Common myeloid progenitor, CD34-positive (primary cell): Measurements from ENCODE around the gene TRIM45.

Source experiments
- CTCF ChIA-PET: fragments of 350-600 bp; sonication (Branson Sonifier 250); formaldehyde crosslinking; loops from one replicate; lab custom pipeline; 2021; ENCODE audit warnings: antibody characterized with exemption; lab: Charles Lee
- POLR2A ChIA-PET: fragments of 350-600 bp; sonication (Branson Sonifier 250); formaldehyde crosslinking; loops from one replicate; lab custom pipeline; 2021; ENCODE audit warnings: antibody characterized with exemption; lab: Charles Lee
- DNase-seq, 3 donors: peaks; one replicate each; pipeline versions ENCODE4 v3.0.0 to v3.0.0-alpha.2; 2013
- H3K27ac ChIP-seq, 2 experiments: 1 replicate in 1 of 2; 2 replicates in 1 of 2; pipeline ENCODE4 v1.7.0; 2013; ENCODE audit warnings: inconsistent platforms in 2 of 2, low read length in 2 of 2, mild to moderate bottlenecking in 2 of 2, low read depth in 1 of 2, moderate library complexity in 1 of 2; ENCODE audit not compliant: severe bottlenecking in 2 of 2, insufficient read depth in 1 of 2, poor library complexity in 1 of 2
- H3K27me3 ChIP-seq, 5 experiments: replicated peaks in 2 of 5; 1 replicate in 3 of 5; 2 replicates in 2 of 5; pipeline versions ENCODE4 v1.6.1 to v1.7.0; 2013; ENCODE audit warnings: low read length in 4 of 5, mild to moderate bottlenecking in 2 of 5, moderate library complexity in 2 of 5, inconsistent platforms in 1 of 5; ENCODE audit not compliant: insufficient read depth in 5 of 5, control insufficient read depth in 4 of 5
- H3K36me3 ChIP-seq, 4 experiments: 1 replicate in 2 of 4; 2 replicates in 2 of 4; pipeline versions ENCODE4 v1.6.1 to v1.7.0; 2013; ENCODE audit warnings: low read length in 3 of 4, control low read depth in 1 of 4, mild to moderate bottlenecking in 1 of 4; ENCODE audit not compliant: control insufficient read depth in 4 of 4, insufficient read depth in 4 of 4
- H3K4me1 ChIP-seq, 4 experiments: 1 replicate in 3 of 4; 2 replicates in 1 of 4; pipeline versions ENCODE4 v1.6.1 to v1.7.1; 2013; ENCODE audit warnings: low read length in 3 of 4, mild to moderate bottlenecking in 3 of 4, control low read depth in 1 of 4, inconsistent platforms in 1 of 4, moderate library complexity in 1 of 4; ENCODE audit not compliant: control insufficient read depth in 4 of 4, insufficient read depth in 4 of 4; ENCODE audit errors: control extremely low read depth in 1 of 4
- H3K4me3 ChIP-seq, 7 experiments: 1 replicate in 4 of 7; 2 replicates in 3 of 7; pipeline versions ENCODE4 v1.5.1 to v1.7.0; 2013; ENCODE audit warnings: mild to moderate bottlenecking in 7 of 7, low read length in 6 of 7, moderate library complexity in 6 of 7, inconsistent platforms in 2 of 7, low read depth in 2 of 7, control low read depth in 1 of 7; ENCODE audit not compliant: insufficient read depth in 4 of 7, control insufficient read depth in 1 of 7; ENCODE audit errors: extremely low read depth in 1 of 7
- H3K9me3 ChIP-seq, 5 experiments: 1 replicate in 4 of 5; 2 replicates in 1 of 5; pipeline versions ENCODE4 v1.6.1 to v1.7.1; 2013; ENCODE audit warnings: low read length in 4 of 5, mild to moderate bottlenecking in 2 of 5, inconsistent platforms in 1 of 5, low read depth in 1 of 5, moderate library complexity in 1 of 5; ENCODE audit not compliant: control insufficient read depth in 4 of 5, insufficient read depth in 2 of 5; ENCODE audit errors: control extremely low read depth in 1 of 5
- WGBS: methylation state at CpG from one replicate; pipeline ENCODE4 v1.1.5; 2013; ENCODE audit not compliant: insufficient coverage; 5-methylcytosine and 5-hydroxymethylcytosine counted together

The TRIM45 gene

GRCh38 chr1:117087686-117088085, 33.9 kb downstream of the TRIM45 start:
- POLR2A ChIA-PET: no interaction called here
- CTCF ChIA-PET: no interaction called here
- no peaks in the 10 kb centered on the region for H3K9me3 ChIP-seq
- no peak overlapping the region for H3K4me3 ChIP-seq
- H3K27ac ChIP-seq: no peak overlapping the region
- DNase-seq: no peak
- 100% methylated on average over 3 of the region's 6 CpGs for WGBS
- H3K36me3 ChIP-seq: peaks cover 14 to 82% (median 49%) of the 10 kb centered on the region in 4 experiments
- H3K4me1 ChIP-seq: no peaks in the 10 kb centered on the region
- no peaks in the 10 kb centered on the region for H3K27me3 ChIP-seq

- peaks cover 23 to 81% (median 50%) of the 10 kb centered on the region in 4 experiments for H3K36me3 ChIP-seq
Observed at GRCh38 chr1:117084231-117084630, 37.3 kb downstream of the TRIM45 start.

GRCh38 chr1:117079737-117080136, 41.8 kb downstream of the TRIM45 start:
- CTCF ChIA-PET: interaction anchor here (1.6 to 1.8 kb wide), 2 partner anchors 10 to 49 kb away, joined by 5 to 7 read pairs; no protein-coding TSS in a partner anchor
- no CpG with 5 or more reads among the region's 6 CpGs for WGBS
- POLR2A ChIA-PET: no interaction called here
- DNase-seq: no peak
- peaks cover 37 to 90% (median 71%) of the 10 kb centered on the region in 4 experiments for H3K36me3 ChIP-seq
- H3K4me3 ChIP-seq: no peak overlapping the region
- no peak overlapping the region for H3K27ac ChIP-seq
- no peaks in the 10 kb centered on the region for H3K9me3 ChIP-seq
- no peaks in the 10 kb centered on the region for H3K27me3 ChIP-seq
- no peaks in the 10 kb centered on the region for H3K4me1 ChIP-seq

More at GRCh38 chr1:117084231-117084630, 37.3 kb downstream of the TRIM45 start:
- H3K4me3 ChIP-seq: no peak overlapping the region
- ChIA-PET POLR2A (no interaction called here), CTCF (no interaction called here)
- no peak for DNase-seq
- H3K27ac ChIP-seq: no peak overlapping the region
- no peaks in the 10 kb centered on the region for H3K4me1 ChIP-seq
- WGBS: 78% methylated on average over 5 of the region's 6 CpGs
- H3K9me3 ChIP-seq: no peaks in the 10 kb centered on the region
- no peaks in the 10 kb centered on the region for H3K27me3 ChIP-seq

- H3K36me3 ChIP-seq: peaks cover 42 to 87% (median 66%) of the 10 kb centered on the region in 4 experiments
- POLR2A ChIA-PET: no interaction called here
- H3K27me3 ChIP-seq: no peaks in the 10 kb centered on the region
- DNase-seq: no peak
- CTCF ChIA-PET: interaction anchor here (1.1 kb wide), 1 partner anchor 9 kb away, joined by 6 read pairs; no protein-coding TSS in a partner anchor
- no peak overlapping the region for H3K4me3 ChIP-seq
- no peak overlapping the region for H3K27ac ChIP-seq
- 50% methylated on average over 2 of the region's 3 CpGs for WGBS
- H3K9me3 ChIP-seq: no peaks in the 10 kb centered on the region
- H3K4me1 ChIP-seq: no peaks in the 10 kb centered on the region
Observed at GRCh38 chr1:117077267-117077666, 44.3 kb downstream of the TRIM45 start.

GRCh38 chr1:117076648-117077047, 44.9 kb downstream of the TRIM45 start:
- H3K27ac ChIP-seq: no peak overlapping the region

GRCh38 chr1:117070124-117070523, 51.4 kb downstream of the TRIM45 start:
- no peak overlapping the region for H3K27ac ChIP-seq
- POLR2A ChIA-PET: no interaction called here
- DNase-seq: no peak
- no peaks in the 10 kb centered on the region for H3K27me3 ChIP-seq
- H3K36me3 ChIP-seq: peaks cover 13 to 50% (median 22%) of the 10 kb centered on the region in 4 experiments
- no peaks in the 10 kb centered on the region for H3K9me3 ChIP-seq
- WGBS: no CpG with 5 or more reads among the region's 2 CpGs
- H3K4me3 ChIP-seq: no peak overlapping the region
- H3K4me1 ChIP-seq: peaks cover 0 to 4% (median 2%) of the 10 kb centered on the region in 4 experiments
- CTCF ChIA-PET: interaction anchor here (1.0 to 6.5 kb wide), 4 partner anchors 10 to 215 kb away, joined by 3 to 37 read pairs (median 8); no protein-coding TSS in a partner anchor

More at GRCh38 chr1:117076648-117077047, 44.9 kb downstream of the TRIM45 start:
- H3K36me3 ChIP-seq: peaks cover 37 to 85% (median 62%) of the 10 kb centered on the region in 4 experiments
- H3K4me1 ChIP-seq: no peaks in the 10 kb centered on the region
- no peaks in the 10 kb centered on the region for H3K9me3 ChIP-seq
- DNase-seq: no peak
- H3K27me3 ChIP-seq: no peaks in the 10 kb centered on the region
- WGBS: 100% methylated on average over 2 of the region's 5 CpGs
- ChIA-PET POLR2A (no interaction called here), CTCF (interaction anchor here (1.1 kb wide), 1 partner anchor 8 kb away, joined by 6 read pairs; no protein-coding TSS in a partner anchor)
- no peak overlapping the region for H3K4me3 ChIP-seq

GRCh38 chr1:117069220-117069844, 52.2 kb downstream of the TRIM45 start:
- ChIA-PET CTCF (interaction anchor here (0.9 to 6.5 kb wide), 6 partner anchors 8 to 685 kb away, joined by 3 to 37 read pairs (median 6); no protein-coding TSS in a partner anchor), POLR2A (no interaction called here)
- H3K4me1 ChIP-seq: peaks cover 0 to 4% (median 2%) of the 10 kb centered on the region in 4 experiments
- no peak overlapping the region for H3K27ac ChIP-seq
- no peak for DNase-seq
- H3K4me3 ChIP-seq: no peak overlapping the region
- H3K36me3 ChIP-seq: peaks cover 10 to 48% (median 19%) of the 10 kb centered on the region in 4 experiments
- WGBS: 91% methylated on average over 4 of the region's 4 CpGs
- H3K9me3 ChIP-seq: no peaks in the 10 kb centered on the region
- H3K27me3 ChIP-seq: no peaks in the 10 kb centered on the region
